Adrenal gland (tissue), 5 donors: Measurements from ENCODE around the gene ZFP62.
A peak's percentile ranks its signal among the peaks of the same experiment; 100 is the strongest.

ENCODE experiments used
- POLR2A ChIP-seq, 2 donors: fragments of 450-650 bp; IDR thresholded peaks; one replicate each; pipeline ENCODE4 v1.6.1; 2017; ENCODE audit warnings: antibody characterized with exemption in 2 of 2, mild to moderate bottlenecking in 2 of 2, moderate library complexity in 1 of 2
- TF ChIP-seq, protein P1 (sequence below), 6 experiments: fragments of 450-650 bp in 4 of 6; fragments of 200-600 bp in 2 of 6; sonication (generic) in 1 of 6; IDR thresholded peaks; 1 replicate in 5 of 6; 2 replicates in 1 of 6; pipeline versions ENCODE4 v1.5.1 to v1.8.0; 2016 to 2021; ENCODE audit warnings: antibody characterized with exemption in 6 of 6, mild to moderate bottlenecking in 2 of 6, moderate library complexity in 1 of 6
- donor health status: DM: no; HTN: no; CAD: no.

DNA sequence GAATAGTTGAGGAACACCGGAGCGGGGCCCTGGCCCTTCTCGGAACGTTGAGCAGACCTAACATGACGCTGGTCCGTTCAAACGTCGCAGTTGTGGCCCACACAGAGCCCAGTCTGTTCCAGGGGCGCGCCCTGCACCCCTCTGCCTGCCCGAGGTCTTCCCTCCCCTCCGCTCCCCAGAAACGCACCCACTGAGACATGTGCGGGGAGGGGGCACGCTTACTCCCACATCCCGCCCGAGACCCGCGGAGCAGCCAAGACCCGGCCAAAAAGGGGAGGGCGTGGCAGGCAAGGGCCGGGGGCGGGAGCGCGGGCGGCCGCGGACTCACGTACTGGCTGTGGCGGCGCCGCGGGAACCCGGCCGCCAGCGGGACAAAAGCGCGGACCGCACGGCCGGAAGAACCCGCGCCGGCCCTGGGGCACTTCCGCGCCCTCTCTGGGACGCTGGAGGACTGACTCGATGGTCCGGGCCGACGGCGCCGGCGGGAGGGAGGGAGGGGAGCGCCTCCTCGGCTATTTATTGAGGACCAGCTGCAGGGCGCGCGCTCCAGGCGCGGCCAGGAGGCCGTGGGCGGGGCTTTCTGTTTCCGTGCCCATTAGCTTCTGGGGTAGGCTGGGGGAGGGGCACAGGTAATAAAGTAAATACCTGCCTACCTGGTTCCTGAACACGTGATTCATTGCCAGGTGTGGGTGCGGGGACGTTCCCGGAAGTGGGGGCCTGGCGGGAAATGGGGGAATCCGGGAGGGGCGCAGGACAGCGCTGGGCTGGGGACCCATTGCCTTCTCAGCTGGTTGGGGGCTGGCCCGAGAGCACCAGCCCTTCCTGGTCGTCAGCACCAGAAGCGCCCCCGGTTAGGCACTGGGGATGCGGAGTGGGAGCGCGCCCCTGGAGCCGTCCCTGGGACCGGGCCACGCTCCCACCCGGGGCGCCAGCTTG, at the start of gene ZFP62:
- TF ChIP-seq, protein P1, sequence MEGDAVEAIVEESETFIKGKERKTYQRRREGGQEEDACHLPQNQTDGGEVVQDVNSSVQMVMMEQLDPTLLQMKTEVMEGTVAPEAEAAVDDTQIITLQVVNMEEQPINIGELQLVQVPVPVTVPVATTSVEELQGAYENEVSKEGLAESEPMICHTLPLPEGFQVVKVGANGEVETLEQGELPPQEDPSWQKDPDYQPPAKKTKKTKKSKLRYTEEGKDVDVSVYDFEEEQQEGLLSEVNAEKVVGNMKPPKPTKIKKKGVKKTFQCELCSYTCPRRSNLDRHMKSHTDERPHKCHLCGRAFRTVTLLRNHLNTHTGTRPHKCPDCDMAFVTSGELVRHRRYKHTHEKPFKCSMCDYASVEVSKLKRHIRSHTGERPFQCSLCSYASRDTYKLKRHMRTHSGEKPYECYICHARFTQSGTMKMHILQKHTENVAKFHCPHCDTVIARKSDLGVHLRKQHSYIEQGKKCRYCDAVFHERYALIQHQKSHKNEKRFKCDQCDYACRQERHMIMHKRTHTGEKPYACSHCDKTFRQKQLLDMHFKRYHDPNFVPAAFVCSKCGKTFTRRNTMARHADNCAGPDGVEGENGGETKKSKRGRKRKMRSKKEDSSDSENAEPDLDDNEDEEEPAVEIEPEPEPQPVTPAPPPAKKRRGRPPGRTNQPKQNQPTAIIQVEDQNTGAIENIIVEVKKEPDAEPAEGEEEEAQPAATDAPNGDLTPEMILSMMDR (IDR thresholded peaks at IDR 0.05): peak in 1 of 6 experiments; percentile 26
- peak; percentile 61 to 67 for TF ChIP-seq POLR2A (IDR thresholded peaks at IDR 0.05)
